D721Med (cell line): ENCODE results near the gene BMPR1B.

Experiments used
- DNase-seq: peaks from one replicate; pipeline ENCODE4 v3.0.0; 2011; ENCODE audit warnings: low spot score; ENCODE audit not compliant: insufficient read length
- FAIRE-seq: peaks from 2 replicates; lab custom pipeline; 2011; peaks lifted over from hg19 to GRCh38; lab: Jason Lieb, UNC
- CTCF ChIP-seq: IDR thresholded peaks from 2 replicates; pipeline ENCODE4 v1.5.1; 2012; ENCODE audit warnings: mild to moderate bottlenecking, control low read depth; ENCODE audit not compliant: insufficient read depth; ENCODE audit errors: missing control alignments

BMPR1B gene

GRCh38 chr4:95007998-95008397 is 250.2 kb downstream of the BMPR1B start:
- no peak for FAIRE-seq
- DNase-seq, result no peak
- TF ChIP-seq CTCF, result no peak

GRCh38 chr4:95013236-95013635 is 255.5 kb downstream of the BMPR1B start:
- FAIRE-seq (no peak), DNase-seq (no peak)
- no peak for TF ChIP-seq CTCF

- DNase-seq, result no peak
- TF ChIP-seq CTCF, result no peak
- no peak for FAIRE-seq
These were observed 256.3 kb downstream of the BMPR1B start for GRCh38 chr4:95014068-95014467.

GRCh38 chr4:95017305-95018064 is 259.7 kb downstream of the BMPR1B start:
- no peak for TF ChIP-seq CTCF
- DNase-seq (no peak), FAIRE-seq (peak; percentile 16)

GRCh38 chr4:95018785-95019184 is 261.0 kb downstream of the BMPR1B start:
- DNase-seq (no peak), FAIRE-seq (peak; percentile 91)
- TF ChIP-seq CTCF, result no peak

GRCh38 chr4:95020521-95020920 is 262.8 kb downstream of the BMPR1B start:
- DNase-seq, result no peak

More at GRCh38 chr4:95020521-95020920, 262.8 kb downstream of the BMPR1B start:
- no peak for FAIRE-seq
- TF ChIP-seq CTCF, result no peak
